Peyer's patch (tissue), 4 donors: Measurements from ENCODE around the gene SNTG2. TPM values are rescaled to one million over a fixed set of nuclear protein-coding genes. Genes with fewer than 3 reads are reported as not detected.

ENCODE experiments used
- DNase-seq, 3 donors: peaks; one replicate each; pipeline ENCODE4 v3.0.0-alpha.2; 2017 to 2019
- H3K27ac ChIP-seq, 4 donors: fragments of 200-600 bp; sonication (generic); one replicate each; pipeline ENCODE4 v1.5.1; 2016 to 2019
- H3K27me3 ChIP-seq, 2 donors: fragments of 200-600 bp; sonication (generic); one replicate each; pipeline ENCODE4 v1.5.1; 2019
- H3K36me3 ChIP-seq, 3 donors: fragments of 200-600 bp; sonication (generic); one replicate each; pipeline ENCODE4 v1.5.1; 2016 to 2019
- H3K4me1 ChIP-seq, 4 donors: fragments of 200-600 bp; sonication (generic); one replicate each; pipeline ENCODE4 v1.5.1; 2016 to 2019
- H3K4me3 ChIP-seq, 4 donors: fragments of 200-600 bp; sonication (generic); 1 replicate in 3 of 4; 2 replicates in 1 of 4; pipeline ENCODE4 v1.5.1; 2016 to 2019; ENCODE audit warnings: mild to moderate bottlenecking in 1 of 4
- H3K9me3 ChIP-seq, 4 donors: fragments of 200-600 bp; sonication (generic); one replicate each; pipeline ENCODE4 v1.5.1; 2016 to 2019; ENCODE audit warnings: mild to moderate bottlenecking in 1 of 4
- POLR2A ChIP-seq, 2 donors: fragments of 450-650 bp; IDR thresholded peaks; one replicate each; pipeline ENCODE4 v1.5.1; 2017; ENCODE audit warnings: antibody characterized with exemption in 2 of 2, mild to moderate bottlenecking in 2 of 2, moderate library complexity in 2 of 2
- total RNA-seq, 4 donors: library from RNA; depleted of rRNA; stranded (reverse); fragments of >200 nt; gene quantifications; one replicate each; pipeline ENCODE4 v1.1.0, GENCODE V29; 2016
- TF ChIP-seq, protein P1 (sequence below), 6 experiments: fragments of 450-650 bp in 4 of 6; fragments of 200-600 bp in 2 of 6; sonication (generic) in 1 of 6; IDR thresholded peaks; one replicate each; pipeline ENCODE4 v1.5.1; 2017 to 2019; ENCODE audit warnings: antibody characterized with exemption in 6 of 6, mild to moderate bottlenecking in 3 of 6, moderate library complexity in 1 of 6

The SNTG2 gene
- total RNA-seq, 4 donors from 2014 or later: 1.8 to 65.2 (median 3.9) TPM

DNA sequence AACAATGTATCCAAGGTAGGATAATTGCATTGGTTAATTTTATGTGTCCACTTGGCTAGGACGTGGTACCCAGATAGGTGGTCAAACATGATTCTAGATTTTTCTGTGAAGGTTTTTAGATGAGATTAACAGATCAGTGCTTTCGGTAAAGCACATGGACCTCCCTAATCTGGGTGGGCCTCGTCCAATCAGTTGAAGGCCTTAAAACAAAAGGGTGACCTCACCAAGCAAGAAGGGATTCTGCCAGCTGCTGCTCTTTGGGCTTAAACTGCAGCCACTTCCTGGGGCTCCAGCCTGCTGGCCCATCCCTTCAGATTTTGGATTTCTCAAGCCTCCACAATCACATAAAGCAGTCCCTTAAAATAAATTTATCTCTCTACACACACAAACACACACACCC, 236.5 kb downstream of the SNTG2 start:
- H3K4me1 ChIP-seq: no peaks in the 10 kb centered on the region
- no peak overlapping the region for H3K4me3 ChIP-seq
- no peaks in the 10 kb centered on the region for H3K36me3 ChIP-seq
- H3K9me3 ChIP-seq: peaks cover 0 to 3% (median 0%) of the 10 kb centered on the region in 4 donors
- DNase-seq: no peak
- H3K27me3 ChIP-seq: no peaks in the 10 kb centered on the region
- no peak overlapping the region for H3K27ac ChIP-seq
- TF ChIP-seq, protein P1, sequence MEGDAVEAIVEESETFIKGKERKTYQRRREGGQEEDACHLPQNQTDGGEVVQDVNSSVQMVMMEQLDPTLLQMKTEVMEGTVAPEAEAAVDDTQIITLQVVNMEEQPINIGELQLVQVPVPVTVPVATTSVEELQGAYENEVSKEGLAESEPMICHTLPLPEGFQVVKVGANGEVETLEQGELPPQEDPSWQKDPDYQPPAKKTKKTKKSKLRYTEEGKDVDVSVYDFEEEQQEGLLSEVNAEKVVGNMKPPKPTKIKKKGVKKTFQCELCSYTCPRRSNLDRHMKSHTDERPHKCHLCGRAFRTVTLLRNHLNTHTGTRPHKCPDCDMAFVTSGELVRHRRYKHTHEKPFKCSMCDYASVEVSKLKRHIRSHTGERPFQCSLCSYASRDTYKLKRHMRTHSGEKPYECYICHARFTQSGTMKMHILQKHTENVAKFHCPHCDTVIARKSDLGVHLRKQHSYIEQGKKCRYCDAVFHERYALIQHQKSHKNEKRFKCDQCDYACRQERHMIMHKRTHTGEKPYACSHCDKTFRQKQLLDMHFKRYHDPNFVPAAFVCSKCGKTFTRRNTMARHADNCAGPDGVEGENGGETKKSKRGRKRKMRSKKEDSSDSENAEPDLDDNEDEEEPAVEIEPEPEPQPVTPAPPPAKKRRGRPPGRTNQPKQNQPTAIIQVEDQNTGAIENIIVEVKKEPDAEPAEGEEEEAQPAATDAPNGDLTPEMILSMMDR (IDR thresholded peaks at IDR 0.05): no peak

DNA sequence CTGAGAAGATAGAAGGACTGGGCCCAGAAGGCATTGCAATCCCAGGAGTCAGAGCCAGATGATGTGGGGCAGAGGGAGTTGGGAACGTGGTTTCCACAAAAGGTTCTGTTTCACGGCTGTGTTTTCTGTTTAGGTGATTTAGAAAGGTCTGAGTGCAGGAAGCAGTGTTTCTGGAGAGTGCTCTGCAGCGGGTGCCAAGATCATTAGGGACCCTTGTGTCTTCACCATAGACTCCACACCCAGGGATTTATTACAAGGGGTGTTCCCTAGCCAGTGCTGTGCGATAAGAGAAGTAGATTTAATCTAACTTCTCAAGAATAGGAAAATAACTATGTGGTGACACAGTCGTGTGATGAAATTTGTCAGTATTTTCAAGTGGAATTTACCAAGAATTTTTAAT, 241.5 kb downstream of the SNTG2 start:
- TF ChIP-seq, protein P1 (IDR thresholded peaks at IDR 0.05): no peak
- TF ChIP-seq POLR2A (IDR thresholded peaks at IDR 0.05): no peak
- DNase-seq: no peak
- H3K36me3 ChIP-seq: no peaks in the 10 kb centered on the region
- peaks cover 0 to 2% (median 0%) of the 10 kb centered on the region in 4 donors for H3K9me3 ChIP-seq
- no peaks in the 10 kb centered on the region for H3K27me3 ChIP-seq
- H3K4me1 ChIP-seq: no peaks in the 10 kb centered on the region
- H3K27ac ChIP-seq: no peak overlapping the region
- H3K4me3 ChIP-seq: no peak overlapping the region

DNA sequence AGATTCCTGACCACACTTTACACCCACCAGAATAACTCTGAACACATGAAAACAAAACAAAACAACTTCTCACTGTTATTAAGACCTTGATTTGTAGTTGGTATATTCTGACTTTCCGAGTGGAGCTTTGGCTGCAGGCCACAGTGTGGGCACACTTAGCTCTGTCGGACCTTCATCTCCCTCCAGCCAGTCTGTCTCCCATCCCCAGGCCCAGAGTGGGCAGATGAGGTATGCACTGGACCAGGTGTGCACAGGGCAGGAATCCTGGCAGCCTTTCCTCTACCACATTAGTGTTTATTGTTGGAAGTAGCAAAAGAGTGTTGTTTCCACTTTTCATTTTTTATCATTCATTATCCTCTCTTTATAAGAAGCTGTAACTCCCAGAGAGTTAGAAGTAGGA, 243.2 kb downstream of the SNTG2 start:
- no peak overlapping the region for H3K4me3 ChIP-seq
- H3K4me1 ChIP-seq: no peaks in the 10 kb centered on the region
- H3K27ac ChIP-seq: no peak overlapping the region
- no peak for DNase-seq
- TF ChIP-seq, protein P1 (IDR thresholded peaks at IDR 0.05): no peak
- TF ChIP-seq POLR2A (IDR thresholded peaks at IDR 0.05): no peak
- no peaks in the 10 kb centered on the region for H3K27me3 ChIP-seq
- H3K36me3 ChIP-seq: no peaks in the 10 kb centered on the region
- peaks cover 0 to 2% (median 0%) of the 10 kb centered on the region in 4 donors for H3K9me3 ChIP-seq

DNA sequence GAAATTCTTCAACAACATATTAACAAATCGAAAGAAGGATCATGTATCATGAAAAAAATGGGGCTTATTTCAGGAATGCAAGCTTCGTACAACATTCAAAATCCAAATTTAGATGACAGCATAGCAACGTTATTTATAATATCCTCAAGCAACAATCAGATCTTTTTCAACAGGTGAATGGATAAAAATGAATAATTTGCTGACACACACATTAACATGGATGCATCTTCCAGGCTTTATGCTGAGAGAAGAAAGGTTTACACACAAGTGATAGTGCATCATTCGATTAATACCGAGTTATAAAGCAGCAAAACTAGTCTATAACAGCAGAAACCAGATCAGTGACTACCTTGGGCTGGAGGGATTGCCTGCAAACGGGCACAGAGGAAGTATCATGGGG, 253.1 kb downstream of the SNTG2 start:
- TF ChIP-seq, protein P1 (IDR thresholded peaks at IDR 0.05): no peak
- no peak for TF ChIP-seq POLR2A (IDR thresholded peaks at IDR 0.05)
- no peak overlapping the region for H3K4me3 ChIP-seq
- no peaks in the 10 kb centered on the region for H3K27me3 ChIP-seq
- no peak for DNase-seq
- no peaks in the 10 kb centered on the region for H3K4me1 ChIP-seq
- no peak overlapping the region for H3K27ac ChIP-seq
- no peaks in the 10 kb centered on the region for H3K36me3 ChIP-seq
- no peaks in the 10 kb centered on the region for H3K9me3 ChIP-seq

DNA sequence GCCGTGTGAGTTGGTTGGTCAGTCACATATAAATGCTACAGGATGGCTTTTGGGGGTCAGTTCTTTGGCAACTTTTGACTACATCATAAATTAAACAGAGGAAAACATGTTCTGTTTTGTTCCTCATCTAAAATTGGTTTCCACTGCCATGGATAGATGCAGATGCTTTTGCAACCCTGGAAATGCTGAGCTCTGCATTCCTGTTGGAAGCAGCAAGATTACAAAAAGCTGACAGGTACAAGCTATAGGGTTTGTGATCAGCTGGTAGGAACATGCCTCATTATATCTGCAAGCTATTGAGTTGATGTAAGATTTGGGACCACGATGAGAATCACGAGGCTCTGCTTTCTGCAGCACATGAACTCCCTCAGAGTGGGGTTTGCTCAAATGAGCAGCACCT, 255.2 kb downstream of the SNTG2 start:
- Histone ChIP-seq H3K27ac (no peak overlapping the region), H3K4me1 (no peaks in the 10 kb centered on the region), H3K36me3 (no peaks in the 10 kb centered on the region), H3K4me3 (no peak overlapping the region), H3K27me3 (no peaks in the 10 kb centered on the region), H3K9me3 (no peaks in the 10 kb centered on the region)
- TF ChIP-seq, protein P1 (IDR thresholded peaks at IDR 0.05): no peak
- TF ChIP-seq POLR2A (IDR thresholded peaks at IDR 0.05): no peak
- no peak for DNase-seq

DNA sequence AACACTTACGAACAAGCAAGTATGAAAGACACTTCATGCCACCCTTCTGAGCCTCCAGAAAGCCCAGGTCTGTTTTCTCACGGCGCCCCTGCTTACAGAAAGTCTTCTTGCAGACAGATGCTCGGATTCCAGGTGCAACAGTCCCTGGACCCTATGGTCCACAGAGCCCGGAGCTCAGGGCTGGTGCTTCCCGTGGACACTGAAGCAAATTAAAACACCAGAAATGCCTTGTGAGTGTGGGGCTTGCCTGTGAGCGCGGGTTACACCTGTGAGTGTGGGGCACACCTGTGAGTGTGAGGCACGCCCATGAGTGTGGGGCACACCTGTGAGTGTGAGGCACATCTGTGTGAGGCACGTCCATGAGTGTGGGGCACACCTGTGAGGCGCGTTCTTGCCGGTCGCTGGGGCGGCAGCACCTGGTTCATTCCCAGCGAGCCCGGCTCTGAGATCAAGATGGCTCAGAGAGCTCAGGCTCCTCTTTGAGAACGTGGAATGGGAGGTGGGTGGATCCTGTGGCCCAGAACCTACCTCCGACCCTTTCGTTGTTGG, 257.4 kb downstream of the SNTG2 start:
- H3K27me3 ChIP-seq: no peaks in the 10 kb centered on the region
- no peaks in the 10 kb centered on the region for H3K36me3 ChIP-seq
- no peak overlapping the region for H3K4me3 ChIP-seq
- H3K9me3 ChIP-seq: no peaks in the 10 kb centered on the region
- H3K4me1 ChIP-seq: no peaks in the 10 kb centered on the region
- DNase-seq: no peak
- TF ChIP-seq, protein P1 (IDR thresholded peaks at IDR 0.05): no peak
- TF ChIP-seq POLR2A (IDR thresholded peaks at IDR 0.05): no peak
- H3K27ac ChIP-seq: no peak overlapping the region
